ENCODE measurements around the gene USP17L26.
"Not testable (repeated sequence)": the region's sequence is repeated elsewhere in the genome, so short reads cannot be mapped to it uniquely, and the experiment has no call there.

The USP17L26 gene, protein sequence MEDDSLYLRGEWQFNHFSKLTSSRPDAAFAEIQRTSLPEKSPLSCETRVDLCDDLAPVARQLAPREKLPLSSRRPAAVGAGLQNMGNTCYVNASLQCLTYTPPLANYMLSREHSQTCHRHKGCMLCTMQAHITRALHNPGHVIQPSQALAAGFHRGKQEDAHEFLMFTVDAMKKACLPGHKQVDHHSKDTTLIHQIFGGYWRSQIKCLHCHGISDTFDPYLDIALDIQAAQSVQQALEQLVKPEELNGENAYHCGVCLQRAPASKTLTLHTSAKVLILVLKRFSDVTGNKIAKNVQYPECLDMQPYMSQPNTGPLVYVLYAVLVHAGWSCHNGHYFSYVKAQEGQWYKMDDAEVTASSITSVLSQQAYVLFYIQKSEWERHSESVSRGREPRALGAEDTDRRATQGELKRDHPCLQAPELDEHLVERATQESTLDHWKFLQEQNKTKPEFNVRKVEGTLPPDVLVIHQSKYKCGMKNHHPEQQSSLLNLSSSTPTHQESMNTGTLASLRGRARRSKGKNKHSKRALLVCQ

GRCh38 chr4:9334358-9334757 is at the start of gene USP17L26:
Gene USP17L26 (plus strand): TSS chr4:9334658. CDS start chr4:9334658, 0 bp downstream.
- not testable (repeated sequence) for DNase-seq

GRCh38 chr4:9324191-9324590 is 10.3 kb upstream of the USP17L26 start:
- DNase-seq: not testable (repeated sequence)

DNA sequence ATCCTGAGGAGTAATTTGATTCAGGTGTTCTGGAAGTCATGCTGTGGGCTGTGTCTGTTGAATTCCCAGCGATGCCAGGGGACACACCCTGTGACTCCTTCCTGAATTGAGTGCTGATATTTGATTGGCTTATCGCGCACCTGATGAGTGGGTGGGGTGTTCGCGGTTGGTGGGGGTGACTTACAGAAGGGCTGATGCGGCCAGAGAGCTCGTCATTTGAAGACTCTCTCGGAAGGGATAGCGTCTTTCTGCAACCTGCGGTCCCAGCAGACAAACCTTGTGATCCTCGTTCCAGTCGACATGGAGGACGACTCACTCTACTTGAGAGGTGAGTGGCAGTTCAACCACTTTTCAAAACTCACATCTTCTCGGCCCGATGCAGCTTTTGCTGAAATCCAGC is 9.6 kb upstream of the USP17L26 start, which contains the start of gene USP17L24:
TSS of gene USP17L24 (plus strand) at position 301 of the 400 bp plus-strand sequence. CDS start at position 301, 0 bp downstream.
- not testable (repeated sequence) for DNase-seq

DNA sequence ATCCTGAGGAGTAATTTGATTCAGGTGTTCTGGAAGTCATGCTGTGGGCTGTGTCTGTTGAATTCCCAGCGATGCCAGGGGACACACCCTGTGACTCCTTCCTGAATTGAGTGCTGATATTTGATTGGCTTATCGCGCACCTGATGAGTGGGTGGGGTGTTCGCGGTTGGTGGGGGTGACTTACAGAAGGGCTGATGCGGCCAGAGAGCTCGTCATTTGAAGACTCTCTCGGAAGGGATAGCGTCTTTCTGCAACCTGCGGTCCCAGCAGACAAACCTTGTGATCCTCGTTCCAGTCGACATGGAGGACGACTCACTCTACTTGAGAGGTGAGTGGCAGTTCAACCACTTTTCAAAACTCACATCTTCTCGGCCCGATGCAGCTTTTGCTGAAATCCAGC is 4.8 kb upstream of the USP17L26 start, which contains the start of gene USP17L25:
TSS of gene USP17L25 (plus strand) at position 301 of the 400 bp plus-strand sequence. CDS start at position 301, 0 bp downstream.
- DNase-seq: not testable (repeated sequence)

- not testable (repeated sequence) for DNase-seq
These were observed 4.6 kb downstream of the USP17L26 start, which contains the start of gene USP17L5 for GRCh38 chr4:9339103-9339502. Gene USP17L5 (plus strand): TSS chr4:9339403. CDS start chr4:9339403, 0 bp downstream.

DNA sequence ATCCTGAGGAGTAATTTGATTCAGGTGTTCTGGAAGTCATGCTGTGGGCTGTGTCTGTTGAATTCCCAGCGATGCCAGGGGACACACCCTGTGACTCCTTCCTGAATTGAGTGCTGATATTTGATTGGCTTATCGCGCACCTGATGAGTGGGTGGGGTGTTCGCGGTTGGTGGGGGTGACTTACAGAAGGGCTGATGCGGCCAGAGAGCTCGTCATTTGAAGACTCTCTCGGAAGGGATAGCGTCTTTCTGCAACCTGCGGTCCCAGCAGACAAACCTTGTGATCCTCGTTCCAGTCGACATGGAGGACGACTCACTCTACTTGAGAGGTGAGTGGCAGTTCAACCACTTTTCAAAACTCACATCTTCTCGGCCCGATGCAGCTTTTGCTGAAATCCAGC is 9.4 kb downstream of the USP17L26 start, which contains the start of gene USP17L27:
TSS of gene USP17L27 (plus strand) at position 301 of the 400 bp plus-strand sequence. CDS start at position 301, 0 bp downstream.
- DNase-seq: not testable (repeated sequence)

DNA sequence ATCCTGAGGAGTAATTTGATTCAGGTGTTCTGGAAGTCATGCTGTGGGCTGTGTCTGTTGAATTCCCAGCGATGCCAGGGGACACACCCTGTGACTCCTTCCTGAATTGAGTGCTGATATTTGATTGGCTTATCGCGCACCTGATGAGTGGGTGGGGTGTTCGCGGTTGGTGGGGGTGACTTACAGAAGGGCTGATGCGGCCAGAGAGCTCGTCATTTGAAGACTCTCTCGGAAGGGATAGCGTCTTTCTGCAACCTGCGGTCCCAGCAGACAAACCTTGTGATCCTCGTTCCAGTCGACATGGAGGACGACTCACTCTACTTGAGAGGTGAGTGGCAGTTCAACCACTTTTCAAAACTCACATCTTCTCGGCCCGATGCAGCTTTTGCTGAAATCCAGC is 14.1 kb downstream of the USP17L26 start, which contains the start of gene USP17L28:
TSS of gene USP17L28 (plus strand) at position 301 of the 400 bp plus-strand sequence. CDS start at position 301, 0 bp downstream.
- not testable (repeated sequence) for DNase-seq

DNA sequence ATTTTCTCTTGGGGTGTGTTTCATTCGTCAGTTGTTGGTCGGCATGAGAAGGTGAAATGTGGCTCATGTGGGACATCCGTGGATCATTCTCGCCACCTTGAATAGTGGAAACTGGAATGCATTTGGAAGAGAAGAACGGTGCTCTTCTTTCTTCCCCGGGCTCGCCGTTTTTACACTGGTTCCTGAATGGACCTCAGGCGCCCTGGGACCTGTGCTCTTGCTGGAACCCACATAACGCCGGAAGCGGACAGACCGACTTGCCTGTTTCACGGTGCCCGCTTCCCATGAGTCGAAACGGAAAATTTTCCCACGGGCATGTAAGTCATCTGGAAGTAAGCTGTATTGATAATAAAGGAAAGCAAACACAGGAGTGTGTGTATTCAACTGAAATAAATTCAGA is 16.4 kb downstream of the USP17L26 start:
- DNase-seq: not testable (repeated sequence)

- not testable (repeated sequence) for DNase-seq
These were observed 18.9 kb downstream of the USP17L26 start, which contains the start of gene USP17L29 for GRCh38 chr4:9353338-9353737. Gene USP17L29 (plus strand): TSS chr4:9353638. CDS start chr4:9353638, 0 bp downstream.

DNA sequence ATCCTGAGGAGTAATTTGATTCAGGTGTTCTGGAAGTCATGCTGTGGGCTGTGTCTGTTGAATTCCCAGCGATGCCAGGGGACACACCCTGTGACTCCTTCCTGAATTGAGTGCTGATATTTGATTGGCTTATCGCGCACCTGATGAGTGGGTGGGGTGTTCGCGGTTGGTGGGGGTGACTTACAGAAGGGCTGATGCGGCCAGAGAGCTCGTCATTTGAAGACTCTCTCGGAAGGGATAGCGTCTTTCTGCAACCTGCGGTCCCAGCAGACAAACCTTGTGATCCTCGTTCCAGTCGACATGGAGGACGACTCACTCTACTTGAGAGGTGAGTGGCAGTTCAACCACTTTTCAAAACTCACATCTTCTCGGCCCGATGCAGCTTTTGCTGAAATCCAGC is 28.4 kb downstream of the USP17L26 start, which contains the start of gene USP17L30:
TSS of gene USP17L30 (plus strand) at position 301 of the 400 bp plus-strand sequence. CDS start at position 301, 0 bp downstream.
- not testable (repeated sequence) for DNase-seq

GRCh38 chr4:9379881-9380280 is 45.4 kb downstream of the USP17L26 start:
- DNase-seq: not testable (repeated sequence)

- peak; percentile 72 for DNase-seq
These were observed 46.6 kb downstream of the USP17L26 start for GRCh38 chr4:9381012-9381534.

GRCh38 chr4:9384126-9384525 is 49.7 kb downstream of the USP17L26 start:
- no peak for DNase-seq
